SK-N-MC (cell line): ENCODE results near the gene SMPD3.

Source experiments
- DNase-seq: peaks from one replicate; pipeline ENCODE4 v3.0.0-alpha.2; 2011; ENCODE audit warnings: low read depth, low spot score
- H3K27ac ChIP-seq: fragments of 200-600 bp; sonication (generic); 2 replicates; pipeline ENCODE4 v1.5.1; 2016; ENCODE audit warnings: mixed run types
- H3K36me3 ChIP-seq: fragments of 200-600 bp; sonication (generic); 2 replicates; pipeline ENCODE4 v1.6.1; 2017; ENCODE audit warnings: antibody characterized with exemption, low read length, mixed read lengths; ENCODE audit not compliant: insufficient read depth
- H3K4me3 ChIP-seq: fragments of 200-600 bp; sonication (generic); 2 replicates; pipeline ENCODE4 v1.5.1; 2016
- H3K9ac ChIP-seq: fragments of 200-600 bp; sonication (generic); 2 replicates; pipeline ENCODE4 v1.8.0; 2017; ENCODE audit warnings: mixed run types, mixed read lengths; ENCODE audit not compliant: insufficient read length
- H3K9me3 ChIP-seq: fragments of 200-600 bp; sonication (generic); 2 replicates; pipeline ENCODE4 v1.6.1; 2017; ENCODE audit warnings: low read depth, mild to moderate bottlenecking, antibody characterized with exemption, low read length, moderate library complexity, mixed read lengths
- EZH2 ChIP-seq: fragments of 200-600 bp; sonication (generic); IDR thresholded peaks from one replicate; pipeline ENCODE4 v1.6.1; 2017; ENCODE audit warnings: antibody characterized with exemption
- FOXP2 ChIP-seq: optimal IDR thresholded peaks from 2 replicates; pipeline ENCODE3; 2011; ENCODE audit warnings: mild to moderate bottlenecking, moderate library complexity; ENCODE audit not compliant: insufficient read depth; ENCODE audit errors: extremely low read length, control extremely low read depth
- POLR2AphosphoS5 ChIP-seq: IDR thresholded peaks from 2 replicates; pipeline ENCODE4 v1.6.1; 2012; ENCODE audit warnings: mild to moderate bottlenecking, low read depth, low read length, borderline replicate concordance

Gene SMPD3

DNA sequence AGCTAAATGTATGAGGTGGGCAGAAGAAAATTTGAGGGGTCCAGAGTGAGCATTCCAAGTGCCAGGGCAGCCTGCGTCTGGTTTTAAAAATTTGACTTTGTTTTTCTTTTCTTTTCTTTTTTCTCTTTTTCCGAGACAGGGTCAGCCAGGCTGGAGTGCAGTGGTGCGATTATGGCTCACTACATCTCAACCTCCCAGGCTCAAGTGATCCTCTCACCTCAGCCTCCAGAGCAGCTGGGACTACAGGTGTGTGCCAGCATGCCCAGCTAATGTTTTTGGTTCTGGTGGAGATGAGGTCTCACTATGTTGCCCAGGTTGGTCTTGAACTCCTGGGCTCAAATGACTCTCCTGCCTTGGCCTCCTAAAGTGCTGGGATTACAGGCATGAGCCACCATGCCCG lies 15.6 kb downstream of the SMPD3 start:
- no peak for DNase-seq
- Histone ChIP-seq H3K9me3 (no peaks in the 10 kb centered on the region), H3K4me3 (no peak overlapping the region), H3K36me3 (no peaks in the 10 kb centered on the region), H3K9ac (no peak overlapping the region), H3K27ac (no peak overlapping the region)
- TF ChIP-seq POLR2AphosphoS5 (no peak), FOXP2 (no peak), EZH2 (no peak)

DNA sequence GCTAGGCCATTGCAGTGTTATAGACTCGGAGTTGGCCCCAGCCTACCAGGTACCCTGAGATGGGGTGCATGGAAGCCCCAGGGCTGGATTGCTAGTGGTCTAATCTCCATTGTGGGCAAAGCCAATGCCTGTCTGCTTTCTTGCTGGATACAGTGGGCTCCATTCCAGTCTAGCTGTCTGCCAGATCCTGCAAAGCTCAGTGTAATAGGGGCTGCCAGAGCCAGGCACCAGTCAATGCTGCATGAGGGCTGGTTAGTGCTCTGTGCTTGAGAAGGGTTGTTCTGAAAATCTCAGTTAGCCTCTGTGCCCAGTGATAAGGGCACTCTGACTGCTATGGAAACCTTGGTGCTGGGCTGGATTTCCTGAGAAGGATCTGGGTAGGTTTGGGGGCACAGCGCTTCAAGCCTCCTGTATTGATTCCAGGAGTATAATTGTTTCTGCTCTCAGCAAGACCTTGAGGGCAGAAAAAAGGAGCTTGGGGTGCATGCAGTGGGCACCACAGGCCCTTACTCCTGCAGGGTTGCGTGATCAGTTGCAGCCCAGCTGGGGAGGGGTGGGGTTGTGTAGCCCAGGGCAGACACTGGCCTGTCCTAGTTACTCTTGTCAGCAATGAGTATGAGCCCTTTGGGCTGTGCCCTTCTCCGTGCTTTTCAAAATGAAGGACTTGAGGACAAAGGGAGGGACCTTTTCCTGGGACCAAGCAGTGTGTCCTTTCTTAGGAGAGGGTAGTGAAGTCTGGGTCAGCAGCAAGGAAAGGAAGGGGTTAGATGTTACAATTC lies 19.0 kb downstream of the SMPD3 start:
- DNase-seq: no peak
- no peak for TF ChIP-seq FOXP2
- TF ChIP-seq POLR2AphosphoS5: no peak
- no peak for TF ChIP-seq EZH2
- Histone ChIP-seq H3K27ac (no peak overlapping the region), H3K4me3 (no peak overlapping the region), H3K9ac (no peak overlapping the region), H3K36me3 (no peaks in the 10 kb centered on the region), H3K9me3 (no peaks in the 10 kb centered on the region)

DNA sequence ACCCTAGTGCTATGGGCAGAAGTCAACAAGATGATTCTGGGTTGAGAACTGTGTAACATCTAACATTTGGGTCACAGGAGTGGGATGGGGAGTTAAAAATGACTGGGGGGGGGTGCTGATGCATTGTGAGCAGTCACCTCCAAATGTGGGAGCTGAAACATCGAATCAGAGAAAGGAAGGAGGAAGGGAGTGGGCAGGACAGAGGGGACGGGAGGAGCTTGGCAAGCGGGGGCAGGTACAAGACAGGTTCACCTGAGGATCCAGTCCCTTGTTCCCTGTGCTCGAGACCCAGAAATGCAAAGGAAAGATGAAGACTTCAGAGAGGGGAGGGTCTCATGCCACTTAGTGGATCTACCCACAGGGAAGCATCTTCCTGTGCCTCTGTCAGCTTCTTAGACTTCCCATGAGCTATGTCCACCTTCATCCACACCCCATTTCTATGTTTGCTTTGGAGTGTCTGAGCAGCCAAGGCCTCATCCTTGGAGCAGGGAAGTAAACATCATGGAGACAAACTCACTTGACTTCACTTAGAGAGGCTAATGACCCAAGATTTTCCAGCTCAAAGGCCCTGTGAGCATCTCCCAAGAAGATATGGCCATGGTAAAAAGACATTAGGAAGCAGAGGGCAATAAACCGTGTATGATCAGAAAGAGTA lies 20.5 kb downstream of the SMPD3 start:
- Histone ChIP-seq H3K9me3 (no peaks in the 10 kb centered on the region), H3K9ac (no peak overlapping the region), H3K4me3 (no peak overlapping the region), H3K36me3 (no peaks in the 10 kb centered on the region), H3K27ac (no peak overlapping the region)
- no peak for DNase-seq
- TF ChIP-seq POLR2AphosphoS5 (no peak), EZH2 (no peak), FOXP2 (no peak)

DNA sequence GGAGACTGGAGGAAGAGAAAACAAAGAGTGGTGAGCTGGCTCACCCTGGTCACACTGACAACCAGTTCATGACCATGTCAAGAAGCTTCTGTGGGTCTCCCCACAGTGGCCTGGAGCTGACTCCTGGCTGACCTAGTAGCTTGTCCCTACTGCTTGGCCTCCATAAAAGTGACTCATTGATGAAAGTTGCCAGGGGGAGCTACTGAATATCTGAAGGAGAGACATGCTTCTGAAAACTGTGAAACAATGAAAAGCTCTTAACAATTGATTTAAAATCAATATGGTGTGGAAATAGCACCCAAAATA lies 22.0 kb downstream of the SMPD3 start:
- Histone ChIP-seq H3K4me3 (no peak overlapping the region), H3K9ac (no peak overlapping the region), H3K9me3 (no peaks in the 10 kb centered on the region), H3K36me3 (no peaks in the 10 kb centered on the region), H3K27ac (no peak overlapping the region)
- no peak for TF ChIP-seq FOXP2
- TF ChIP-seq POLR2AphosphoS5: no peak
- no peak for TF ChIP-seq EZH2
- DNase-seq: no peak

DNA sequence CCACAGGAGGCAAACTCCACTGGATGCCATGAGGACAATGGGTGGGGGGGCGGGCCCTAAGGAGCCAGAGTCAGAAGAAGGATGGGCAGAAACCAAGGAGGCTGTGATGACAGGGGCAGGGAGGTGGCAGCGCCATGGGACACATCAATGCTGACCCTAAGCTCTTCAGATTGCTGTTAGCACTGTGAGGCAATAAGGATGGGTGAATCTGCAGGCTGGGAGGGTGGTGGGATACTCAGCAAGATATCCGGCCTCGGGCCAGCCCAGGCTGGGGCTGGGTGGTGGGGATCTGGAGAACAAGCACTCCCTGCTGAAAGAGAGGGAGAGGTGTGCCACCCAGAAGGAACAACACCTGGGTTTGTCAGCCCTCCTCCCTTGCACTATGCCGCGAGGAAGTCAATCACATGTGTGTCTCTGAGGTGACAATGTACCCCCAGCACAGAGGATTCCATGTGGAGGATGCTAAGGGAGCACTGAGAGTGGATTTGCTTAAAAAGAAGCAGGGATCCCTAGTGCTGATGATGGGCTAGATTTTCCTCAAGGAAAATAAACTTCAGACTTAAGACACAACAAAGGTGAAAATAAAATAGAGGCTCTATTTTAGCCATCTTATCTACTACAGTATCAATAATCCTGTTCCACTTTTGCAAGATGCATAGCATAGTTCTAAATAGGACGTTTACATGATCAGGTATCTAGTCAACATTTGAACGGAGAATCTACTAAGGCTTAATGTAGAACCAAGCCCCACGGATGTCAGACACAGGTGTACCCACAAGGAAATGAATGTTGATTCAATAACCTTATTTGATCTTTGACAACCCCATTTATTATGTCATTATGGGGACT lies 22.6 kb downstream of the SMPD3 start:
- no peaks in the 10 kb centered on the region for H3K9me3 ChIP-seq
- TF ChIP-seq EZH2 (no peak), FOXP2 (no peak), POLR2AphosphoS5 (no peak)
- no peaks in the 10 kb centered on the region for H3K36me3 ChIP-seq
- no peak for DNase-seq
- no peak overlapping the region for H3K4me3 ChIP-seq
- no peak overlapping the region for H3K9ac ChIP-seq
- no peak overlapping the region for H3K27ac ChIP-seq

DNA sequence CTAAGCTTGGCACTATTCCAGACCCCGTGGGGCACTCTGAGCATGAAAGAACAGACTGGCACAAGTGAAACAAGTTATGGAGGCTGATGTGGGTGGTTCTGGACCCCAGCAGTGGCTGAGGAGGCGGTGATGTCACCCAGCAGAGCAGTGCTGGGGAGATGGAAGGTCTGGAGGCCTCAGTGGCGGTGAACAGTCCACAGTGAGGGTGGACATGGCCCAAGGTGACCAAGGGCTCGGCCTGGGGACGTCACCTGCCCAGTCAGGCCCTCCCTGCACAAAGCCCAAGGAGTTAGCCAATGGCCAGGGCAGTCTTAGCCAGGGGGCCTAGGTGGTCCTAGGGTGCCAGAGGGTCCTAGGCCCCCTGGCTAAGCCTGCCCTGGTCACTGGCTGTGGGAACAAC lies 24.5 kb downstream of the SMPD3 start:
- Histone ChIP-seq H3K27ac (no peak overlapping the region), H3K9ac (no peak overlapping the region), H3K36me3 (no peaks in the 10 kb centered on the region), H3K4me3 (no peak overlapping the region), H3K9me3 (no peaks in the 10 kb centered on the region)
- no peak for DNase-seq
- TF ChIP-seq EZH2 (no peak), POLR2AphosphoS5 (no peak), FOXP2 (no peak)

DNA sequence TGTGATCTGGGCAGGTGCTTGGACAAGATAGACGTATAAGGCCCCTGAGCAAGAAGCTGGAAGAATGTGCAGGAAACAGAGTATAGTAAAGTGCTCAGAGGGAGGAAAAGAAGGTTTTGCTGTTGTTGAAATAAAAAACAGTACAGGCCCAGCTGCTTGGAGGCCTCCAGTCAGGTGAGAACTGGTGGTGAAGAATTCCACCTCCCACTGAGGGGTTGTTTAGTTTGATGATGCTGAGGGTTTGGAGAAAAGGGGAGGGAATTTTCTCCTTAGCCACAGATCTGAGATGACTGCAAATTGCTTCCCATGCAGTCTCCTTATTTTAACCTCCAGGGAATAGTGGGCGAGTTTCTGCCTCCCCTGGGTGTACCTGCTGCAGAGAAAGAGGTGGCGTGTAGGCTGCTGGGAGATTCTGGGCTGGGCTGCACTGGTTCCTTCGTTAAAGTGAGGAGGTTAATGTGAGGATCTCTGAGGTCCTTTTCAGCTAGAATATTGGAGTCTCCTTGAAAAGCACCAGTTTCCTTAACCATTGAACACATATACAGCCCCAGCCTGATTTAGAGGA lies 25.8 kb downstream of the SMPD3 start:
- H3K36me3 ChIP-seq: no peaks in the 10 kb centered on the region
- no peak overlapping the region for H3K9ac ChIP-seq
- no peak overlapping the region for H3K4me3 ChIP-seq
- H3K27ac ChIP-seq: no peak overlapping the region
- TF ChIP-seq POLR2AphosphoS5 (no peak), EZH2 (no peak), FOXP2 (no peak)
- no peak for DNase-seq
- no peaks in the 10 kb centered on the region for H3K9me3 ChIP-seq

DNA sequence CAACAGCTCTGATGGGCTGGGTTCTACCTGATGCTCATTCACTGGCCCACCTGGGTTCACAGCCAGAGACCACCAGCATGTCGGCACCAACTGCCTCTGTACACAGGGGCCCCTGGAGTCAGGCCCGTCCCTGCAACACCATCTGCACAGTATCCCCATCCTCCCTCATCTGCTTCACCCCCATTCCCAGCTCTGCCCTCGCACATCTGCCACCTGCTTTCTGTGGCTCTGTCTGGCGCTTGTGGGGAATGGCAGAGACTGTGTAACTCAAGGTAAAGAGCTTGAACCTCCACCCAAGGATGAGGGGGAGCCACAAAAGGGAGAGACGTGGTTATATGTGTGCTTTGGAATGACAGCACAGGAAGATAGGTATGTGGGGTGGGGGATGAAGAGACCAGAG lies 27.2 kb downstream of the SMPD3 start:
- no peak for DNase-seq
- TF ChIP-seq EZH2: no peak
- no peak for TF ChIP-seq FOXP2
- no peak for TF ChIP-seq POLR2AphosphoS5
- no peaks in the 10 kb centered on the region for H3K36me3 ChIP-seq
- H3K27ac ChIP-seq: no peak overlapping the region
- no peaks in the 10 kb centered on the region for H3K9me3 ChIP-seq
- no peak overlapping the region for H3K9ac ChIP-seq
- no peak overlapping the region for H3K4me3 ChIP-seq
